GM21528 (cell line): ENCODE data around the gene SDHAF4.
"Not testable (repeated sequence)": the region's sequence is repeated elsewhere in the genome, so short reads cannot be mapped to it uniquely, and the experiment has no call there.

Source experiments
- ATAC-seq: cut with Tn5 transposase; IDR thresholded peaks from one replicate; pipeline ENCODE4 v1.9.1; 2021; ENCODE audit warnings: mild to moderate bottlenecking, moderate library complexity; ENCODE audit not compliant: unreplicated experiment, low FRiP score

Gene SDHAF4

GRCh38 chr6:70566751-70567382 lies at the start of gene SDHAF4:
SDHAF4 (plus strand) TSS chr6:70566930; CDS start chr6:70566941, 11 bp downstream.
- peak; percentile 99 for ATAC-seq

DNA sequence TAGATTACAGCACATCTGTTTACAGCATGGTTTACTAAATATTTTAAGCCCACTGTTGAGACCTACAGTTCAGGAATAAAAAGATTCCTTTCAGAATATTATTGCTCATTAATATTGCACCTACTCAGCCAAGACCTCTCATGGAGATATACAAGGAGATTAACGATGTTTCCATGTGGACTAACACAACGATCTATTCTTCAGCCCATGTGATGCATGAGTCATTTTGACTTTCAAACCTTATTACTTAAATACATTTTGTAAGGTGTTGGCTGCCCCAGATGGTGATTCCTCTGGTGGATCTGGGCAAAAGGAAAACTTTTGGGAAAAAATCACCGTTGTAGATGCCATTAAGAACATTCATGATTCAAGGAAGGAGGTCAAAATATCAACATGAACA lies 48.0 kb upstream of the SDHAF4 start:
- no peak for ATAC-seq

DNA sequence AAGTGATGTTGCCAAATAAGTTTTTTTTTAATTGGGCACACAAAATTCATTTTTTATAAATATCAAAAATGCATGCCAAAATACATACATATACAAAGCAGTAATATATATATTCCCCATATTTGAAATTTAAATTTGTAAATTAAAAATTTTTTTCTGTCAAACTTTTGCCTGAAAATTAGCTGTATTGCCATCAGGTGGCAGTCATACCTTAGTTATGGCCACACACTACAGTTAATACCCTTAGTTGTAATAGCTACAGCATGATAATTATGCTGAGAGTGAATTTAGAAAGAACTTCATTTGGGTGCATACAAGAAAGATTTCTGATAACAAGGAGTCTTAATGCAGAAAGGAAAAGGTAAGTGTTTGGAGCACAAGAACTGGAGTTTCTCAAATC lies 46.2 kb upstream of the SDHAF4 start:
- ATAC-seq, result no peak

DNA sequence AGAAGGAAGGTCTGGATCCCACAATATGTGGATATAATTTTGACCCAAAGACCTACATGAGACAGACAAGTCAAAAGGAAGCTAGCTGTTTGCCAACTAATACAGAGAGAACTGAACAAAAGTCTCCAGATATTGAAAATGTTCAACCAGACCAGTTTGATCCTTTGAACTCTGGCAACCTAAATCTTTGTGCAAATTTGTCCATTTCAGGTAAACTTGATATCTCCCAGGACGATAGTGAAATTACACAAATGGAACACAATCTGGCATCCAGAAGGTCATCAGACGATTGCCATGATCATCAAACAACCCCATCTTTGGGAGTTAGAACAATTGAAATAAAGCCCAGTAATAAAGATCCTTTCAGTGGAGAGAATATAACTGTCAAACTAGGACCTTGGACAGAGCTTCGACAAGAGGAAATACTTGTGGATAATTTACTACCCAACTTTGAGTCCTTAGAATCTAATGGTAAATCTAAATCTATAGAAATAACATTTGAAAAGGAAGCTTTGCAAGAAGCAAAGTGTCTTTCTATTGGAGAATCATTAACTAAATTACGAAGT lies 41.9 kb upstream of the SDHAF4 start:
- no peak for ATAC-seq

DNA sequence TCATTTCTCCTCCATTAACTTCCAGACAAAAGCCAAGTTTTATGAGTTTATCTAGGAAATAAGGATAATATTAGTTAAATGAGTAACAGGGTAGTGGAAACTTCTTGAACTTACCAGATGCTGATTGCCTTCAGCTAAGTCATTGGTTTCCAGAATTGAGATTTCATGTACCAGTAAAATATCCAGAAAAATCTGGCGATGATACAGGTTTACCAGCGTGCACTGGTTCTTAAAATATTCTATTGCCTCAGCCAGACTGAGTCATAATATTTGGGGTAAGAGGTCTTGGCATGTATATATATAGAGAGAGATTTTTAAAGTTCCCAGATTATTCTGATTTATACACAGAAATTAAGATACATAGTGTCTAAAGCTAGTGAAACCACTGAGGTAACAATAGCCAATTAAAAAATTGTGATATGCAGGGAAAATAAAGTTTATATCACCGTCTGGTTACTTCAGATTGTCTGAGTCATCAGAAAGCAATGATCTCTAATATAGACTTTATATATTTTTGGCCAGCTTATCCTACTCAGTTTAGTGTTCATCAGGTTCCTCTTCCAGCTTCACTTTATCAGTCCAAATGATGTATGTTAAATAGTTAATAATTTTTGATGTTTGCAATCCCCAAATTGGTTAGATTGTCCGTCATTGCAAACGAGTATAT lies 39.5 kb upstream of the SDHAF4 start:
- ATAC-seq, result no peak

DNA sequence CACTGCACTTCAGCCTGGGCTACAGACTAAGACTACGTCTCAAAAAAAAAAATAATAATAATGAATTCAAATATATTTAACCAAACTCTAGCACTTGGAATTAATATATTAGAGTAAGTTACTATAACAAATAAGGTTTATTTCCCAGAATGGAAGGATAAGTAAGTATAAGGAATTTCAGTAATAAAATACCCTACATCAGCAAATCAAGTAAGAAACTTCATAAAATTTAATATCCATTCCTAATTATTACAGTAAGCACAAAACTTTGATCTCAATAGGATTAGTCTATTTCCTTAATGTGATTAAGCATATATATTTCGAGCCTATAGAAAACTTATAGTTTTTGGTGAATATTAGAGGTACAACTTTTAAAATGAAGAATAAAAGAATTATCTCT lies 36.7 kb upstream of the SDHAF4 start:
- ATAC-seq, result no peak

GRCh38 chr6:70531133-70531532 lies 35.6 kb upstream of the SDHAF4 start:
- ATAC-seq, result no peak

- ATAC-seq, result no peak
Measured at GRCh38 chr6:70537266-70537665, 29.5 kb upstream of the SDHAF4 start.

DNA sequence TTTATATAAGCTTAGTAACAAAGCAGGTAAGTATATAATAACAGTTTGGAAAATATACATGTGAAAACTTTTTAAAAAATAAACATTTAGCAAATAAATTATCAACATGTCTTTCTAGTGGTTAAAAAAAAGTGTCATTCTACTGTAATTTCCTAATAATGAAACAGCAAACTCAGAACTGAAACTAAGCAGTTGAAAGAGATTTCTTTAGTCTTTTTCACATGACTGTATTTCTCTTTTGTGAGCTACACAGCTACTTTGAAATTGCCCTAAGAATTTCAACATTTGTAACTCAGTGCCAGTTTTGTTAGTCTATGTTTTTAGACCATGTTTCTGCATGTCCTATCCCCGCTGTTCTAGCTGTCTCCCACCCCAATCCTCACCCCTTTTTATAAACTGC lies 28.4 kb upstream of the SDHAF4 start:
- peak; percentile 82 for ATAC-seq

DNA sequence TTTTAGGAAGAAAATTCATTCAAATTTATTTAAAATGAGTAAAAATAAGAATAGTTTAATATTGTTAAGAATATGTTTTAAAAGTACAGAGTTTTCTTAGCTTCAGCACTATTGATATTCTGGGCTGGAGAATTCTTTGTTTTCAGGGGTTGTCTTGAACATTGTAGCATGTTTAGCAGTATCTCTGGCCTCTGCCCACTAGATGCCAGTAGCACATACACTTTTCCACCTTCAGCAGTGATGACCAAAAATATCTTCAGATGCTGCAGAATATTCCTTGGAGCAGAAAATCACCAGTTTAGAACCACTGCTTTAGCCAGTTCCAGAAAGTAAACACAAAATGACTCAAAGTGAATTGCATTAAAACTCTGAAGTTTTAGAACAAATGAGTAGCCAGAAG lies 19.4 kb upstream of the SDHAF4 start:
- ATAC-seq, result no peak

GRCh38 chr6:70547905-70548304 lies 18.8 kb upstream of the SDHAF4 start:
- no peak for ATAC-seq

DNA sequence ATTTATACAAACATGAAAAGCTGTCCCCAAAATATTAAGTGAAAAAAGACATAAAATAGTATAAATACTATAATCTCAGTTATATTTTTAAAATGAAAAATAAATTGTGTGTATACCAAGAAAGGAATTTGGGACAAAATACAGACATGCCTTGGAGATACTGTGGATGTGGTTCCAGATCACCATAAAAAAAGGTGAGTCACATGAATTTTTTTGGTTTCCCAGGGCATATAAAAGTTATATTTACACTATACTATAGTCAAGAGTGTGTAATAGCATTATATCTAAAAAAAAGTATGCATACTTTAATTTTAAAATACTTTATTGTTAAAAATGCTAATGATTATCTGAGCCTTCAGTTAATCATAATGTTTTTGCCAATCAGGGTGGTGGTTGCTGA lies 17.4 kb upstream of the SDHAF4 start:
- no peak for ATAC-seq

- ATAC-seq, result no peak
Measured at GRCh38 chr6:70551566-70551965, 15.2 kb upstream of the SDHAF4 start.

GRCh38 chr6:70552286-70552940 lies 14.3 kb upstream of the SDHAF4 start:
- not testable (repeated sequence) for ATAC-seq

DNA sequence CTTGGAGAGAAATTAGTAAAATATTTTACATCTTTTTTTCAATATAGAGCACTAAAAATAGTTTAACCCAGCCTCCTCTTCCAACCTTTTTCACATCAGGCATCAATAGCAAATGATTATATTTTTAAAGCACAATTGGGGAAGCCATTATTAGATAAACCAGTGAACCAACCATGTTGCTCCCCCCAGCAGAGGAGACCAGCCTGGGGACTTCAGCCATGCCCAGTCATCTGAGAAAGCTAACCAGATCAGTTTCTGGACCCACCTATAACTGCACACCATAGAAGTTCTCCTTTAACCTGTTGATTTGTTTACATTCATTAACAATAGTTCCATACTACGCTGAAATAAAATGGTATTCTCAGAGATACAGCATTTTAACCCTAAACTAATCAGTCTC lies 13.8 kb upstream of the SDHAF4 start:
- ATAC-seq, result no peak

- ATAC-seq, result no peak
Measured at GRCh38 chr6:70557998-70558397, 8.7 kb upstream of the SDHAF4 start.

GRCh38 chr6:70562401-70562800 lies 4.3 kb upstream of the SDHAF4 start:
- not testable (repeated sequence) for ATAC-seq

DNA sequence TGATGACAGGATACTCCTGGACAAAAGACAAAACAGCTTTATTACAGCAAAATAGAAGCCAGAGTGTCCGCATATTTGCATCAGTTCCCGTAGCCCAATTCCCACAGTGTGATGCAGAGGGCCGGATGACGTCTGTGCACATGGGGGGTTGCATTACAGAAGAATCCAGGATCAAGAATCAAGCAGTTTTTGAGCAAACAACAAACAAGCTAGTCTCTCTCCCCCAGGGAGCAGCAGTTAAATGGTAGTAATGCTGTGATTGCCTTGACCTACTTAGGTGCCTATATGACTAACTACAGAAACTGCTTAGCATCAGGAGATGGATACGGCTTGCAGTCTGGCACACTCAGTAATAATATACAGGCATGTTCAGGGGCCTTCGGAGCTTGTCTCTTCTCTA lies 3.2 kb upstream of the SDHAF4 start:
- ATAC-seq, result no peak

GRCh38 chr6:70574643-70575042 lies 7.9 kb downstream of the SDHAF4 start:
- no peak for ATAC-seq

DNA sequence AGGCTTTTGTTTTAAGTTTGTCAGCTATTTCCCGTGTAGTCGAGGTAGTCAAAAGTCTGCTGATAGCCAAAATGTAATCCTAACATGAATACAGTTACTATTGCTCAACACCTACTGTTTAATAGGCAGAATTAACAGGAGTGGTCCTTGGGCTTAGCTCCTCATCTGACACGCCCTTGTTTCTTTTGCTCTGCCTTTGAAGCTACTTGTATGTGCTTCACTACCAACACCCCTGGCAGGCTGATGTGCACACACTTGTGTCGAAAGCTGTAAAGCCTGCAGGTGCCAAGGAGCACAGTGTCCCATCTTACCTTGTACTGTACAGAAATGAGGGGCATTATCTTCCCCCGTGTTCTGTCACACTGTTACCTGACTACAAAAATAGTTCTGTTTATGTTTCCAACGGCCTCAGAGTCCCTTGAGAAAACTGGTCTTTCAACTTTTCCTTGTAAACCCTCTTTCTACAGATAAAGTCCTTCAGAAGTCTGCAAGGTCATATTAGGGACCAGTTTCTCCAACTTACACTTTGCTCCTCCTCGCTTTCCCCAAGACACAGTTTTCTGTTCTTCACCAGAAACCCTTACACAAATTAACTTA lies 9.3 kb downstream of the SDHAF4 start:
- no peak for ATAC-seq

- ATAC-seq, result peak; percentile 96
Measured at GRCh38 chr6:70586114-70586513, 19.4 kb downstream of the SDHAF4 start.
